IMR-90 (cell line): ENCODE measurements around the gene KDM4B. TPM values are rescaled to one million over a fixed set of nuclear protein-coding genes. Genes with fewer than 3 reads are reported as not detected.
A peak's percentile ranks its signal among the peaks of the same experiment; 100 is the strongest.

Experiments used
- ATAC-seq: fragments of 200-7000 bp; cut with Tn5 transposase; 2 replicates; pipeline ENCODE4 v1.9.1; 2020; ENCODE audit warnings: low read depth, mild to moderate bottlenecking, moderate library complexity
- BruUV-seq: library from RNA; stranded (reverse); fragments of 400-500 nt; replicated peaks from 2 replicates; lab custom pipeline; 2021; lab: Mats Ljungman, UMichigan
- CTCF ChIA-PET: fragments of 300-600 bp; formaldehyde crosslinking; extraction: SDS; loops from one replicate; lab custom pipeline; 2021; ENCODE audit warnings: antibody characterized with exemption; lab: Yijun Ruan, JAX
- POLR2A ChIA-PET: fragments of 300-600 bp; sonication (Branson Sonifier 250); formaldehyde crosslinking; loops from one replicate; lab custom pipeline; 2022; ENCODE audit warnings: antibody characterized with exemption; ENCODE audit not compliant: unreplicated experiment; lab: Charles Lee
- DNase-seq: peaks from one replicate; pipeline ENCODE4 v3.0.0; 2013
- H2AFZ ChIP-seq: replicated peaks from 2 replicates; pipeline ENCODE3; 2013; ENCODE audit warnings: low read length, mild to moderate bottlenecking; ENCODE audit not compliant: poor library complexity
- H2AK5ac ChIP-seq: 2 replicates; pipeline ENCODE4 v1.6.1; 2013; ENCODE audit warnings: low read depth, low read length, inconsistent platforms
- H2AK9ac ChIP-seq: replicated peaks from 2 replicates; pipeline ENCODE3; 2013; ENCODE audit warnings: mild to moderate bottlenecking, low read depth, low read length, moderate library complexity; ENCODE audit not compliant: poor library complexity
- H2BK120ac ChIP-seq: 2 replicates; pipeline ENCODE4 v1.6.1; 2013; ENCODE audit warnings: low read depth, low read length, inconsistent platforms
- H2BK15ac ChIP-seq: 3 replicates; pipeline ENCODE4 v1.6.1; 2013; ENCODE audit warnings: low read depth, low read length, inconsistent platforms
- H2BK20ac ChIP-seq: 2 replicates; pipeline ENCODE4 v1.6.1; 2013; ENCODE audit warnings: low read depth, mild to moderate bottlenecking, inconsistent platforms, low read length, moderate library complexity
- H2BK5ac ChIP-seq: 2 replicates; pipeline ENCODE4 v1.6.1; 2013; ENCODE audit warnings: mild to moderate bottlenecking, low read depth, low read length, inconsistent platforms; ENCODE audit not compliant: poor library complexity, severe bottlenecking
- H3K14ac ChIP-seq: replicated peaks from 2 replicates; pipeline ENCODE4 v1.6.1; 2013; ENCODE audit warnings: low read depth, low read length, inconsistent platforms
- H3K18ac ChIP-seq: 2 replicates; pipeline ENCODE4 v1.6.1; 2013; ENCODE audit warnings: low read depth, low read length, control low read depth
- H3K23ac ChIP-seq: 2 replicates; pipeline ENCODE4 v1.6.1; 2013; ENCODE audit warnings: low read depth, low read length, inconsistent platforms
- H3K27ac ChIP-seq: 2 replicates; pipeline ENCODE4 v1.5.1; 2013; ENCODE audit warnings: mild to moderate bottlenecking, control low read depth, low read length; ENCODE audit not compliant: insufficient read depth
- H3K27me3 ChIP-seq: 2 replicates; pipeline ENCODE4 v1.6.1; 2013; ENCODE audit warnings: low read length; ENCODE audit not compliant: control insufficient read depth, insufficient read depth
- H3K36me3 ChIP-seq: 2 replicates; pipeline ENCODE4 v1.6.1; 2013; ENCODE audit warnings: low read length, mixed read lengths; ENCODE audit not compliant: control insufficient read depth, insufficient read depth
- H3K4ac ChIP-seq: 2 replicates; pipeline ENCODE4 v1.6.1; 2013; ENCODE audit warnings: low read depth, low read length, inconsistent platforms
- H3K4me1 ChIP-seq: 2 replicates; pipeline ENCODE4 v1.6.1; 2013; ENCODE audit warnings: low read length, mixed read lengths; ENCODE audit not compliant: control insufficient read depth, insufficient read depth
- H3K4me2 ChIP-seq: 2 replicates; pipeline ENCODE4 v1.6.1; 2013; ENCODE audit warnings: low read depth, mild to moderate bottlenecking, control low read depth, low read length, moderate library complexity
- H3K4me3 ChIP-seq: 2 replicates; pipeline ENCODE4 v1.5.1; 2013; ENCODE audit warnings: low read depth, mild to moderate bottlenecking, control low read depth, low read length, moderate library complexity; ENCODE audit not compliant: insufficient read depth
- H3K56ac ChIP-seq: 2 replicates; pipeline ENCODE4 v1.6.1; 2013; ENCODE audit warnings: low read length, inconsistent platforms; ENCODE audit not compliant: insufficient read depth; ENCODE audit errors: extremely low read depth
- H3K79me1 ChIP-seq, 2 experiments: 2 replicates each; pipeline ENCODE4 v1.6.1; 2013; ENCODE audit warnings: low read length in 2 of 2, inconsistent platforms in 1 of 2, low read depth in 1 of 2
- H3K9ac ChIP-seq: 2 replicates; pipeline ENCODE4 v1.6.1; 2013; ENCODE audit warnings: low read depth, low read length, control low read depth
- H3K9me1 ChIP-seq: 2 replicates; pipeline ENCODE4 v1.6.1; 2013; ENCODE audit warnings: low read length, inconsistent platforms; ENCODE audit not compliant: insufficient read depth
- H3K9me3 ChIP-seq: 2 replicates; pipeline ENCODE4 v1.6.1; 2013; ENCODE audit warnings: low read length; ENCODE audit not compliant: control insufficient read depth, insufficient read depth
- H4K20me1 ChIP-seq: 2 replicates; pipeline ENCODE4 v1.6.1; 2013; ENCODE audit warnings: low read length, inconsistent platforms; ENCODE audit not compliant: insufficient read depth
- H4K5ac ChIP-seq: 2 replicates; pipeline ENCODE4 v1.6.1; 2013; ENCODE audit warnings: mild to moderate bottlenecking, low read depth, low read length, control low read depth
- H4K8ac ChIP-seq, 2 experiments: 2 replicates each; pipeline ENCODE4 v1.6.1; 2013; ENCODE audit warnings: low read depth in 2 of 2, low read length in 2 of 2, control low read depth in 1 of 2, inconsistent platforms in 1 of 2
- H4K91ac ChIP-seq: 2 replicates; pipeline ENCODE4 v1.6.1; 2013; ENCODE audit warnings: low read depth, low read length, inconsistent platforms; ENCODE audit not compliant: insufficient read depth
- BHLHE40 ChIP-seq: fragments of 150-350 bp; IDR thresholded peaks from 2 replicates; pipeline ENCODE4 v1.6.1; 2016; ENCODE audit warnings: mild to moderate bottlenecking, low read depth, low read length
- CEBPB ChIP-seq: IDR thresholded peaks from 2 replicates; pipeline ENCODE4 v1.6.1; 2012; ENCODE audit warnings: low read depth, low read length, improper control_type of control experiment
- CTCF ChIP-seq: conservative IDR thresholded peaks from 2 replicates; pipeline ENCODE4 v1.5.1; 2012; ENCODE audit warnings: mild to moderate bottlenecking, low read depth, low read length, improper control_type of control experiment
- FOS ChIP-seq: fragments of 150-350 bp; IDR thresholded peaks from 2 replicates; pipeline ENCODE4 v1.6.1; 2016; ENCODE audit warnings: low read depth, low read length
- MAZ ChIP-seq: IDR thresholded peaks from 2 replicates; pipeline ENCODE4 v1.6.1; 2012; ENCODE audit warnings: low read depth, mild to moderate bottlenecking, low read length, improper control_type of control experiment, moderate library complexity, borderline replicate concordance
- MXI1 ChIP-seq: IDR thresholded peaks from 2 replicates; pipeline ENCODE4 v1.6.1; 2012; ENCODE audit warnings: low read depth, mild to moderate bottlenecking, low read length, moderate library complexity, borderline replicate concordance
- RAD21 ChIP-seq: IDR thresholded peaks from 2 replicates; pipeline ENCODE4 v1.6.1; 2012; ENCODE audit warnings: low read length, improper control_type of control experiment
- RFX5 ChIP-seq: IDR thresholded peaks from 2 replicates; pipeline ENCODE4 v1.8.0; 2012; ENCODE audit warnings: low read depth, mild to moderate bottlenecking, low read length, moderate library complexity
- SMC3 ChIP-seq: fragments of 150-350 bp; IDR thresholded peaks from 2 replicates; pipeline ENCODE4 v1.6.1; 2016; ENCODE audit warnings: low read depth, mild to moderate bottlenecking, antibody characterized with exemption, low read length, moderate library complexity
- WGBS, 2 experiments: methylation state at CpG; one replicate each; pipeline versions ENCODE4 v1.1.5 to v1.1.7; 2013; ENCODE audit warnings: missing lambda C conversion rate in 2 of 2; ENCODE audit not compliant: insufficient read length in 1 of 2; ENCODE audit errors: extremely low coverage in 2 of 2; 5-methylcytosine and 5-hydroxymethylcytosine counted together
- dilution Hi-C: fragments of 300-500 bp; cut with HindIII; formaldehyde crosslinking; loops from one replicate; pipeline ENCODE4 v1.14.3; 2018; ENCODE audit warnings: low sequenced_read_pairs; ENCODE audit not compliant: unreplicated experiment
- in situ Hi-C: fragments of 300-500 bp; cut with MboI; formaldehyde crosslinking; loops from 3 replicates; pipeline ENCODE4 v1.14.3; 2019; ENCODE audit warnings: low sequenced_read_pairs, inconsistent platforms, mixed read lengths
- intact Hi-C: fragments of 100-400 bp; cut with micrococcal nuclease; formaldehyde crosslinking; loops from 2 replicates; pipeline ENCODE4 v1.10.0; 2022
- polyA plus RNA-seq, 3 experiments: library from polyadenylated mRNA; depleted of rRNA; stranded (reverse); fragments of >200 nt; gene quantifications; 2 replicates each; pipeline ENCODE4 v1.2.3, GENCODE V29; 2012; ENCODE audit warnings: low replicate concordance in 1 of 3
- total RNA-seq: library from RNA; depleted of rRNA; stranded (reverse); fragments of >200 nt; gene quantifications from 2 replicates; pipeline ENCODE4 v1.2.3, GENCODE V29; 2012

Gene KDM4B
- total and polyA plus RNA-seq, 2 of the 4 experiments (the other 2 are of a cell fraction), result 5.0 to 17.9 TPM

GRCh38 chr19:5048091-5048726, 79.3 kb downstream of the KDM4B start:
- Histone ChIP-seq H2BK20ac (no peak overlapping the region), H3K4me1 (peaks cover 21% of the 10 kb centered on the region), H2AK5ac (peak overlapping the region; percentile 42; the same call in 1 of the 2 replicates), H3K23ac (no peak overlapping the region), H4K91ac (0 out of 2 replicates have a peak overlapping the region, but pooled peaks have one; percentile 48), H3K9ac (no peak overlapping the region; the same call in 1 of the 2 replicates), H3K27ac (no peak overlapping the region), H3K9me3 (no peaks in the 10 kb centered on the region), H3K36me3 (peaks cover 20% of the 10 kb centered on the region), H3K18ac (no peak overlapping the region), H3K56ac (no peak overlapping the region), H4K5ac (no peak overlapping the region), H3K4me2 (peak overlapping the region; percentile 11; the same call in 1 of the 2 replicates), H3K27me3 (no peaks in the 10 kb centered on the region), H3K14ac (no peak overlapping the region), H4K20me1 (peaks cover 70% of the 10 kb centered on the region), H3K9me1 (peaks cover 2% of the 10 kb centered on the region; the same call in 1 of the 2 replicates), H2AK9ac (peak overlapping the region; percentile 60), H3K4me3 (no peak overlapping the region), H3K4ac (peak overlapping the region; percentile 69), H2BK15ac (no peak overlapping the region), H2BK5ac (peak overlapping the region; percentile 26), H2AFZ (peak overlapping the region; percentile 67), H2BK120ac (peak overlapping the region; percentile 45), H4K8ac (peak overlapping the region in 1 of 2 experiments; percentile 48; a peak in 1 of 4 replicates), H3K79me1 (peaks cover 5 to 68% of the 10 kb centered on the region in 2 experiments)
- dilution Hi-C loops (no loop called here), in situ Hi-C loops (no loop called here), intact Hi-C loops (loop anchor here (1.0 kb wide), 1 partner anchor 530 kb away; no protein-coding TSS in a partner anchor)
- peak; percentile 91 for TF ChIP-seq RAD21
- no peak for TF ChIP-seq RFX5
- TF ChIP-seq CTCF, result peak; percentile 97
- TF ChIP-seq MAZ, result peak; percentile 56; the same call in 1 of the 2 replicates
- peak; percentile 92 for TF ChIP-seq BHLHE40
- TF ChIP-seq FOS, result 0 out of 2 replicates have a peak, but pooled peaks have one; percentile 4
- TF ChIP-seq SMC3, result peak; percentile 64
- TF ChIP-seq MXI1, result peak; percentile 71; the same call in 1 of the 2 replicates
- no peak for TF ChIP-seq CEBPB
- ChIA-PET POLR2A (no interaction called here), CTCF (interaction anchor here (0.6 to 0.7 kb wide), 4 partner anchors 10 to 521 kb away, joined by 3 to 4 read pairs (median 4); no protein-coding TSS in a partner anchor)
- ATAC-seq, result peak; percentile 96
- 61% methylated on average over 14 of the region's 44 CpGs; no CpG with 5 or more reads in 1 of the 2 experiments for WGBS, 2 experiments
- DNase-seq, result peak; percentile 67
- BruUV-seq, result no TSS peak
